HL-60 (cell line): Measurements from ENCODE around the gene MATK.
A peak's percentile ranks its signal among the peaks of the same experiment; 100 is the strongest.
"Not testable (repeated sequence)": the region's sequence is repeated elsewhere in the genome, so short reads cannot be mapped to it uniquely, and the experiment has no call there.

Source experiments
- DNase-seq, 2 experiments: peaks; one replicate each; pipeline ENCODE4 v3.0.0-alpha.2; 2010 to 2020; ENCODE audit warnings: low read depth in 1 of 2, low spot score in 1 of 2
- H3K27ac ChIP-seq: fragments of 250-450 bp; sonication (Bioruptor Pico); replicated peaks from 2 replicates; pipeline ENCODE4 v1.5.1; 2020; ENCODE audit warnings: mild to moderate bottlenecking, moderate library complexity
- H3K27me3 ChIP-seq: fragments of 250-450 bp; sonication (Bioruptor Pico); 2 replicates; pipeline ENCODE4 v1.5.1; 2021; ENCODE audit warnings: mild to moderate bottlenecking, moderate library complexity; ENCODE audit not compliant: insufficient read depth, poor library complexity, severe bottlenecking
- H3K4me3 ChIP-seq: replicated peaks from 2 replicates; pipeline ENCODE4 v1.5.1; 2011; ENCODE audit warnings: mild to moderate bottlenecking, control low read depth, low read length; ENCODE audit not compliant: insufficient read depth
- GABPA ChIP-seq: IDR thresholded peaks from 2 replicates; pipeline ENCODE4 v1.6.1; 2012; ENCODE audit warnings: low read depth
- POLR2AphosphoS5 ChIP-seq: IDR thresholded peaks from 2 replicates; pipeline ENCODE4 v1.6.1; 2012; ENCODE audit warnings: low read depth
- SPI1 ChIP-seq: IDR thresholded peaks from 2 replicates; pipeline ENCODE4 v1.6.1; 2012; ENCODE audit warnings: low read depth, mild to moderate bottlenecking, borderline replicate concordance
- TF ChIP-seq, protein P1 (sequence below): IDR thresholded peaks from one replicate; pipeline ENCODE4 v1.5.1; 2011; ENCODE audit warnings: low read length, control low read depth, inconsistent platforms; ENCODE audit not compliant: insufficient read depth
- TF ChIP-seq, protein P2 (sequence below): IDR thresholded peaks from 2 replicates; pipeline ENCODE4 v1.6.1; 2012; ENCODE audit warnings: low read depth; ENCODE audit not compliant: insufficient replicate concordance

Gene MATK

GRCh38 chr19:3767050-3767449 is 19.1 kb downstream of the MATK start:
- DNase-seq, result no peak
- H3K27me3 ChIP-seq, result no peaks in the 10 kb centered on the region
- no peak overlapping the region for H3K4me3 ChIP-seq
- TF ChIP-seq POLR2AphosphoS5 (no peak), SPI1 (no peak), GABPA (no peak)
- TF ChIP-seq, protein P1, sequence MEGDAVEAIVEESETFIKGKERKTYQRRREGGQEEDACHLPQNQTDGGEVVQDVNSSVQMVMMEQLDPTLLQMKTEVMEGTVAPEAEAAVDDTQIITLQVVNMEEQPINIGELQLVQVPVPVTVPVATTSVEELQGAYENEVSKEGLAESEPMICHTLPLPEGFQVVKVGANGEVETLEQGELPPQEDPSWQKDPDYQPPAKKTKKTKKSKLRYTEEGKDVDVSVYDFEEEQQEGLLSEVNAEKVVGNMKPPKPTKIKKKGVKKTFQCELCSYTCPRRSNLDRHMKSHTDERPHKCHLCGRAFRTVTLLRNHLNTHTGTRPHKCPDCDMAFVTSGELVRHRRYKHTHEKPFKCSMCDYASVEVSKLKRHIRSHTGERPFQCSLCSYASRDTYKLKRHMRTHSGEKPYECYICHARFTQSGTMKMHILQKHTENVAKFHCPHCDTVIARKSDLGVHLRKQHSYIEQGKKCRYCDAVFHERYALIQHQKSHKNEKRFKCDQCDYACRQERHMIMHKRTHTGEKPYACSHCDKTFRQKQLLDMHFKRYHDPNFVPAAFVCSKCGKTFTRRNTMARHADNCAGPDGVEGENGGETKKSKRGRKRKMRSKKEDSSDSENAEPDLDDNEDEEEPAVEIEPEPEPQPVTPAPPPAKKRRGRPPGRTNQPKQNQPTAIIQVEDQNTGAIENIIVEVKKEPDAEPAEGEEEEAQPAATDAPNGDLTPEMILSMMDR, result no peak
- TF ChIP-seq, protein P2, sequence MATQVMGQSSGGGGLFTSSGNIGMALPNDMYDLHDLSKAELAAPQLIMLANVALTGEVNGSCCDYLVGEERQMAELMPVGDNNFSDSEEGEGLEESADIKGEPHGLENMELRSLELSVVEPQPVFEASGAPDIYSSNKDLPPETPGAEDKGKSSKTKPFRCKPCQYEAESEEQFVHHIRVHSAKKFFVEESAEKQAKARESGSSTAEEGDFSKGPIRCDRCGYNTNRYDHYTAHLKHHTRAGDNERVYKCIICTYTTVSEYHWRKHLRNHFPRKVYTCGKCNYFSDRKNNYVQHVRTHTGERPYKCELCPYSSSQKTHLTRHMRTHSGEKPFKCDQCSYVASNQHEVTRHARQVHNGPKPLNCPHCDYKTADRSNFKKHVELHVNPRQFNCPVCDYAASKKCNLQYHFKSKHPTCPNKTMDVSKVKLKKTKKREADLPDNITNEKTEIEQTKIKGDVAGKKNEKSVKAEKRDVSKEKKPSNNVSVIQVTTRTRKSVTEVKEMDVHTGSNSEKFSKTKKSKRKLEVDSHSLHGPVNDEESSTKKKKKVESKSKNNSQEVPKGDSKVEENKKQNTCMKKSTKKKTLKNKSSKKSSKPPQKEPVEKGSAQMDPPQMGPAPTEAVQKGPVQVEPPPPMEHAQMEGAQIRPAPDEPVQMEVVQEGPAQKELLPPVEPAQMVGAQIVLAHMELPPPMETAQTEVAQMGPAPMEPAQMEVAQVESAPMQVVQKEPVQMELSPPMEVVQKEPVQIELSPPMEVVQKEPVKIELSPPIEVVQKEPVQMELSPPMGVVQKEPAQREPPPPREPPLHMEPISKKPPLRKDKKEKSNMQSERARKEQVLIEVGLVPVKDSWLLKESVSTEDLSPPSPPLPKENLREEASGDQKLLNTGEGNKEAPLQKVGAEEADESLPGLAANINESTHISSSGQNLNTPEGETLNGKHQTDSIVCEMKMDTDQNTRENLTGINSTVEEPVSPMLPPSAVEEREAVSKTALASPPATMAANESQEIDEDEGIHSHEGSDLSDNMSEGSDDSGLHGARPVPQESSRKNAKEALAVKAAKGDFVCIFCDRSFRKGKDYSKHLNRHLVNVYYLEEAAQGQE, result no peak
- H3K27ac ChIP-seq, result no peak overlapping the region

DNA sequence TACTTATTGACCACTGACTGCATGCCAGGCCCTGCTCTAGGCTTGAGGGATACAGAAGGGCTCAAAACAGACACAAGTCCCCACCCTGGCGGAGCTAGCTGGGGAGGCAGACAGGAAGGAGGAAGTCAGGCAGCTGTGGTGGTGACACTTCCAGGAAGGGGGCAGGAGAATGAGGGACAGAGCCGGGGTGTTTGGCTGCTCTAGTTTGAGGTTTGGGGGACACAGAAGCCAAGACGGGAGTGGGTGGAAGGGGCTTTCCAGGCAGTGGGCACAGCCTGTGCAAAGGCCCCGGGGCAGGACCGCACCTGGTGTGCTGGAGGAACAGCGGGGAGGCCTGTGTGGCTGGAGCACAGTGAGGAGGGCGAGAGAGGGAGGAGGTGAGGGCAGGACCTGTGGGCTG is 19.7 kb downstream of the MATK start:
- no peak overlapping the region for H3K4me3 ChIP-seq
- no peak overlapping the region for H3K27ac ChIP-seq
- no peak for TF ChIP-seq SPI1
- no peak for TF ChIP-seq POLR2AphosphoS5
- TF ChIP-seq, protein P2, result no peak
- TF ChIP-seq, protein P1, result no peak
- TF ChIP-seq GABPA, result no peak
- peak in 1 of 2 experiments; percentile 7 for DNase-seq
- no peaks in the 10 kb centered on the region for H3K27me3 ChIP-seq

DNA sequence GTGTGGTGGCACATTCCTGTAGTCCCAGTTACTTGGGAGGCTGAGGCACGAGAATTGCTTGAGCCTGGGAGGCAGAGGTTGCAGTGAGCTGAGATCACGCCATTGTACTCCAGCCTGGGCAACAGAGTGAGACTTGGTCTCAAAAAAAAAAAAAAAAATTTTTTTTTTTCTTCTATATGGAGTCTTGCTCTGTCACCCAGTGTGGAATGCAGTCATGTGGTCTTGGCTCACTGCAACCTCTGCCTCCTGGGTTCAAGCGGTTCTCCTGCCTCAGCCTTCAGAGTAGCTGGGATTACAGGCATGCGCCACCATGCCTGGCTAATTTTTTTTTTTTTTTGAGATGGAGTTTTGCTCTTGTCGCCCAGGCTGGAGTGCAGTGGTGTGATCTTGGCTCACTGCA is 20.4 kb downstream of the MATK start:
- not testable (repeated sequence) for H3K27me3 ChIP-seq, H3K27ac ChIP-seq, H3K4me3 ChIP-seq, DNase-seq

DNA sequence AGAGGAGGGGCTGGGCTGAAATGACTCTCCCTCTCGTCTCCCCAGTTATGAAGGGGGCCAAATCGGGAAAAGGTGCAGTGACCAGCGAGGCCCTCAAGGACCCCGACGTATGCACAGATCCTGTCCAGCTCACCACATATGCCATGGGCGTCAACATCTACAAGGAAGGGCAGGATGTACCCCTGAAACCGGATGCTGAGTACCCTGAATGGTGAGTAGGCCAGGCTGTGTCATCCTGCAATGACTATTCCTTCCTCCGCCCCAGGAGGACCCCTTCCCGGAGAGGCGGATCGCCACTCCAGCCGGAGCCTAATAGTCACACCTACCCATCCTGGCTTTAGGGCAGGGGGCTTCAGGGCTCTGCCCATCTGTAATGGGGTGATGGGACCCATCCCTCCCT is 21.1 kb downstream of the MATK start:
- H3K27ac ChIP-seq, result no peak overlapping the region
- TF ChIP-seq, protein P1, result no peak
- TF ChIP-seq GABPA (no peak), POLR2AphosphoS5 (no peak), SPI1 (no peak)
- TF ChIP-seq, protein P2, result no peak

More for the DNA sequence above, 21.1 kb downstream of the MATK start:
- DNase-seq, result no peak
- no peaks in the 10 kb centered on the region for H3K27me3 ChIP-seq
- H3K4me3 ChIP-seq, result no peak overlapping the region
